HepG2 (cell line): ENCODE results near the gene PTGDS. TPM values are rescaled to one million over a fixed set of nuclear protein-coding genes. Genes with fewer than 3 reads are reported as not detected.
A peak's percentile ranks its signal among the peaks of the same experiment; 100 is the strongest.

Source experiments
- ADNP ChIP-seq: sonication (generic); formaldehyde crosslinking; IDR thresholded peaks from 2 replicates; pipeline ENCODE4 v1.4.0; 2020; ENCODE audit warnings: missing genetic modification reagents
- BRCA1 ChIP-seq: sonication (generic); formaldehyde crosslinking; IDR thresholded peaks from 2 replicates; pipeline ENCODE4 v1.4.0; 2020; ENCODE audit warnings: missing genetic modification reagents
- CBX1 ChIP-seq: IDR thresholded peaks from one replicate; pipeline ENCODE4 v1.6.1; 2016; ENCODE audit warnings: antibody characterized with exemption, low read depth
- ERF ChIP-seq: IDR thresholded peaks from 2 replicates; pipeline ENCODE4 v1.6.1; 2018; ENCODE audit warnings: missing biosample characterization, missing genetic modification reagents
- GATAD1 ChIP-seq: IDR thresholded peaks from 2 replicates; pipeline ENCODE4 v1.6.1; 2016; ENCODE audit warnings: missing genetic modification reagents, missing compliant biosample characterization
- IRF2 ChIP-seq: IDR thresholded peaks from 2 replicates; pipeline ENCODE4 v1.6.1; 2018; ENCODE audit warnings: missing genetic modification reagents, missing compliant biosample characterization
- JUNB ChIP-seq: sonication (generic); formaldehyde crosslinking; IDR thresholded peaks from 2 replicates; pipeline ENCODE4 v1.8.0; 2022; ENCODE audit warnings: missing genetic modification reagents, mild to moderate bottlenecking, borderline replicate concordance
- KDM4B ChIP-seq: sonication (generic); formaldehyde crosslinking; IDR thresholded peaks from 2 replicates; pipeline ENCODE4 v1.4.0; 2020; ENCODE audit warnings: missing genetic modification reagents
- NR3C1 ChIP-seq: sonication (generic); formaldehyde crosslinking; IDR thresholded peaks from 2 replicates; pipeline ENCODE4 v1.4.0; 2020; ENCODE audit warnings: missing genetic modification reagents
- RBAK ChIP-seq: sonication (generic); formaldehyde crosslinking; IDR thresholded peaks from 2 replicates; pipeline ENCODE4 v1.5.1; 2020; ENCODE audit warnings: mild to moderate bottlenecking, missing genetic modification reagents
- RELA ChIP-seq: sonication (generic); formaldehyde crosslinking; IDR thresholded peaks from 2 replicates; pipeline ENCODE4 v1.4.0; 2020; ENCODE audit warnings: missing genetic modification reagents
- RFXANK ChIP-seq: IDR thresholded peaks from 2 replicates; pipeline ENCODE4 v1.6.1; 2016
- TAF15 ChIP-seq: fragments of 200-400 bp; formaldehyde crosslinking; IDR thresholded peaks from one replicate; pipeline ENCODE4 v1.6.1; 2018; ENCODE audit warnings: mild to moderate bottlenecking, low read depth, low read length; ENCODE audit not compliant: poor library complexity, severe bottlenecking
- ZBTB38 ChIP-seq: sonication (generic); formaldehyde crosslinking; IDR thresholded peaks from 2 replicates; pipeline ENCODE4 v1.5.1; 2020; ENCODE audit warnings: mild to moderate bottlenecking, missing genetic modification reagents
- ZNF101 ChIP-seq: sonication (generic); formaldehyde crosslinking; IDR thresholded peaks from 2 replicates; pipeline ENCODE4 v1.4.0; 2020; ENCODE audit warnings: mild to moderate bottlenecking, low read depth, missing genetic modification reagents, borderline replicate concordance
- ZNF33B ChIP-seq: sonication (generic); formaldehyde crosslinking; IDR thresholded peaks from 2 replicates; pipeline ENCODE4 v1.5.1; 2020; ENCODE audit warnings: mild to moderate bottlenecking, missing genetic modification reagents
- polyA plus RNA-seq, 8 experiments: library from polyadenylated mRNA; depleted of rRNA in 3 of 8; stranded (reverse) in 7 of 8; unstranded in 1 of 8; fragments of >200 nt; fragmentation: Illumina TruSeq in 4 of 8; extraction: Trizol in 4 of 8; gene quantifications; 2 replicates each; pipeline versions ENCODE4 v1.2.1 to v1.2.3, GENCODE V29; 2011 to 2016; ENCODE audit warnings: low read depth in 4 of 8, missing spikeins in 1 of 8, mixed read lengths in 1 of 8; ENCODE audit not compliant: insufficient read depth in 1 of 8
- total RNA-seq, 5 experiments: library from RNA; depleted of rRNA; stranded (reverse); fragments of >200 nt; fragmentation: Illumina TruSeq; extraction: Trizol; gene quantifications; 2 replicates each; pipeline ENCODE4 v1.2.3, GENCODE V29; 2016; ENCODE audit warnings: low read depth in 1 of 5
- TF ChIP-seq, protein P1 (sequence below): sonication (generic); formaldehyde crosslinking; IDR thresholded peaks from 2 replicates; pipeline ENCODE4 v1.8.1; 2023; ENCODE audit warnings: mild to moderate bottlenecking, inconsistent platforms, moderate library complexity, missing genetic modification reagents, borderline replicate concordance
- TF ChIP-seq, protein P2 (sequence below): sonication (generic); formaldehyde crosslinking; IDR thresholded peaks from 2 replicates; pipeline ENCODE4 v1.8.1; 2023; ENCODE audit warnings: mild to moderate bottlenecking, missing genetic modification reagents, borderline replicate concordance
- TF ChIP-seq, protein P3 (sequence below): IDR thresholded peaks from 2 replicates; pipeline ENCODE4 v1.6.1; 2016; ENCODE audit warnings: mild to moderate bottlenecking, missing biosample characterization, missing genetic modification reagents
- TF ChIP-seq, protein P4 (sequence below), 2 experiments: fragments of 450-650 bp in 1 of 2; sonication (generic) in 1 of 2; formaldehyde crosslinking in 1 of 2; IDR thresholded peaks; 2 replicates each; pipeline versions ENCODE4 v1.6.1 to v1.8.0; 2016 to 2022; ENCODE audit warnings: antibody characterized with exemption in 1 of 2, mild to moderate bottlenecking in 1 of 2, missing genetic modification reagents in 1 of 2

The PTGDS gene
- total and polyA plus RNA-seq, 2 of the 13 experiments (the other 11 are each of a cell fraction or from before 2014, with no cell fraction given), result 0.33 to 0.50 TPM

DNA sequence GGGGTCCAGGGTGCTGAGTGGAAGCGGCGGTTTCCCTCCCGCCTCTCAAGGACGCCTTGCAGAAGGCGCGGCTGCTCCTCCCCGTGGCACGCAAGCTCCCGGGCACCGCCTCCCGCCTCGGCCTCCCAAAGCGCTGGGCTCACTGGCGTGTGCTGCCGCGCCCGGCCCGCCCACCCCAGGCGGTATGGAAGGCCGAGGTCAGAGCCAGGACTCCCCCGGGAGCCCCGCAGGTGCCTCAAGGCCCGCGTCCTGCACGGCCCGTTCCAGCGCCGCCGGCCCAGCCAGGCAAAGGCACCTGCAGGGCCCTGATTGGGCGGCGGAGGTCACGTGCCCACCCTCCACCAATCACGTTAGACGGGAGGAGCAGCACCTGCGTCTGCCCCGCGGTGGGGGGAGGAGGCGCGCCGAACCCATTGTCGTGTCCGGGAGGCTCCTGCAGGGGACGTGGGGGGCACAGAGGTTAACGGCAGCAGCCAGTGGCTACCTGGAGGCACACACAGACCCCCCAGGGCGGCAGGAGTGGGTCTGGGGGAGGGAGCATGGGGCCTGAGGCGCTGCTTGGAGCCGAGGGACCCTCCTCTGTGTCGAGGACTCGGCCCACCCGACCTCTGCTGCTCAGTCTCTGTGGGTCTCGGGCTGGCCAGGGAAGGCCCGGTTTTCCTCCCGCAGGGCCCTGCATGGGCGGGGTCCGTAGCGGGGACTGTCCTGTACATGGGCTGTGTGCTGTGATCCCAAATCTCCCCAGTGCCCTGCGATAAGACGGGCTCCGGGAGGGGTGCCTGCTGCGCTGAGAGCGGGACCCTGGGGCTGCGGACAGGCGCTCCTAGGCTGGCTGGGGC lies 27.3 kb upstream of the PTGDS start (continued):
- TF ChIP-seq, protein P1, sequence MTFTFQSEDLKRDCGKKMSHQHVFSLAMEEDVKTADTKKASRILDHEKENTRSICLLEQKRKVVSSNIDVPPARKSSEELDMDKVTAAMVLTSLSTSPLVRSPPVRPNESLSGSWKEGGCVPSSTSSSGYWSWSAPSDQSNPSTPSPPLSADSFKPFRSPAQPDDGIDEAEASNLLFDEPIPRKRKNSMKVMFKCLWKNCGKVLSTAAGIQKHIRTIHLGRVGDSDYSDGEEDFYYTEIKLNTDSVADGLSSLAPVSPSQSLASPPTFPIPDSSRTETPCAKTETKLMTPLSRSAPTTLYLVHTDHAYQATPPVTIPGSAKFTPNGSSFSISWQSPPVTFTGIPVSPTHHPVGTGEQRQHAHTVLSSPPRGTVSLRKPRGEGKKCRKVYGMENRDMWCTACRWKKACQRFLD (CRISPR knock-in tag), result no peak
- no peak for TF ChIP-seq ZNF33B
- peak; percentile 42 for TF ChIP-seq TAF15
- TF ChIP-seq RBAK (CRISPR knock-in tag), result peak; percentile 52; the same call in 1 of the 2 replicates
- TF ChIP-seq, protein P2, sequence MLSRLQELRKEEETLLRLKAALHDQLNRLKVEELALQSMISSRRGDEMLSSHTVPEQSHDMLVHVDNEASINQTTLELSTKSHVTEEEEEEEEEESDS (CRISPR knock-in tag), result no peak
- no peak for TF ChIP-seq BRCA1 (CRISPR knock-in tag)
- 0 out of 2 replicates have a peak, but pooled peaks have one; percentile 22 for TF ChIP-seq ERF (CRISPR knock-in tag)
- no peak for TF ChIP-seq RFXANK (CRISPR knock-in tag)
- no peak for TF ChIP-seq GATAD1 (CRISPR knock-in tag)
- peak; percentile 60 for TF ChIP-seq CBX1
- TF ChIP-seq KDM4B, result no peak
- TF ChIP-seq, protein P3, sequence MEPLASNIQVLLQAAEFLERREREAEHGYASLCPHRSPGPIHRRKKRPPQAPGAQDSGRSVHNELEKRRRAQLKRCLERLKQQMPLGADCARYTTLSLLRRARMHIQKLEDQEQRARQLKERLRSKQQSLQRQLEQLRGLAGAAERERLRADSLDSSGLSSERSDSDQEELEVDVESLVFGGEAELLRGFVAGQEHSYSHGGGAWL (CRISPR knock-in tag), result peak; percentile 50
- peak; percentile 75; the same call in 1 of the 2 replicates for TF ChIP-seq IRF2 (CRISPR knock-in tag)
- no peak for TF ChIP-seq JUNB (CRISPR knock-in tag)
- TF ChIP-seq, protein P4, sequence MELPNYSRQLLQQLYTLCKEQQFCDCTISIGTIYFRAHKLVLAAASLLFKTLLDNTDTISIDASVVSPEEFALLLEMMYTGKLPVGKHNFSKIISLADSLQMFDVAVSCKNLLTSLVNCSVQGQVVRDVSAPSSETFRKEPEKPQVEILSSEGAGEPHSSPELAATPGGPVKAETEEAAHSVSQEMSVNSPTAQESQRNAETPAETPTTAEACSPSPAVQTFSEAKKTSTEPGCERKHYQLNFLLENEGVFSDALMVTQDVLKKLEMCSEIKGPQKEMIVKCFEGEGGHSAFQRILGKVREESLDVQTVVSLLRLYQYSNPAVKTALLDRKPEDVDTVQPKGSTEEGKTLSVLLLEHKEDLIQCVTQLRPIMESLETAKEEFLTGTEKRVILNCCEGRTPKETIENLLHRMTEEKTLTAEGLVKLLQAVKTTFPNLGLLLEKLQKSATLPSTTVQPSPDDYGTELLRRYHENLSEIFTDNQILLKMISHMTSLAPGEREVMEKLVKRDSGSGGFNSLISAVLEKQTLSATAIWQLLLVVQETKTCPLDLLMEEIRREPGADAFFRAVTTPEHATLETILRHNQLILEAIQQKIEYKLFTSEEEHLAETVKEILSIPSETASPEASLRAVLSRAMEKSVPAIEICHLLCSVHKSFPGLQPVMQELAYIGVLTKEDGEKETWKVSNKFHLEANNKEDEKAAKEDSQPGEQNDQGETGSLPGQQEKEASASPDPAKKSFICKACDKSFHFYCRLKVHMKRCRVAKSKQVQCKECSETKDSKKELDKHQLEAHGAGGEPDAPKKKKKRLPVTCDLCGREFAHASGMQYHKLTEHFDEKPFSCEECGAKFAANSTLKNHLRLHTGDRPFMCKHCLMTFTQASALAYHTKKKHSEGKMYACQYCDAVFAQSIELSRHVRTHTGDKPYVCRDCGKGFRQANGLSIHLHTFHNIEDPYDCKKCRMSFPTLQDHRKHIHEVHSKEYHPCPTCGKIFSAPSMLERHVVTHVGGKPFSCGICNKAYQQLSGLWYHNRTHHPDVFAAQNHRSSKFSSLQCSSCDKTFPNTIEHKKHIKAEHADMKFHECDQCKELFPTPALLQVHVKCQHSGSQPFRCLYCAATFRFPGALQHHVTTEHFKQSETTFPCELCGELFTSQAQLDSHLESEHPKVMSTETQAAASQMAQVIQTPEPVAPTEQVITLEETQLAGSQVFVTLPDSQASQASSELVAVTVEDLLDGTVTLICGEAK (IDR thresholded peaks at IDR 0.05), result no peak
- TF ChIP-seq, protein P4 (CRISPR knock-in tag; IDR thresholded peaks at IDR 0.05), result peak; percentile 46; the same call in 1 of the 2 replicates
- no peak; the same call in 1 of the 2 replicates for TF ChIP-seq ZBTB38 (CRISPR knock-in tag)
- no peak for TF ChIP-seq ADNP (CRISPR knock-in tag)
- no peak; the same call in 1 of the 2 replicates for TF ChIP-seq ZNF101 (CRISPR knock-in tag)
- no peak for TF ChIP-seq NR3C1 (CRISPR knock-in tag)
- TF ChIP-seq RELA (CRISPR knock-in tag), result no peak
